Activated T-cell treated with anti-CD3 and anti-CD28 coated beads, Interleukin-2, amount 50 U/mL, for 1 hour (primary cell): ENCODE data around the gene ABHD17A.

Source experiments
- DNase-seq: peaks from one replicate; pipeline ENCODE4 v3.0.0-alpha.2; 2020

Gene ABHD17A

GRCh38 chr19:1885398-1886119 is at the start of gene ABHD17A:
TSS of gene ABHD17A (minus strand) at chr19:1885496. CDS start at chr19:1881566, 3,930 bp downstream.
- peak; percentile 97 for DNase-seq

GRCh38 chr19:1933942-1934341 is 48.6 kb upstream of the ABHD17A start:
- DNase-seq, result no peak

- no peak for DNase-seq
These were observed 47.9 kb upstream of the ABHD17A start for GRCh38 chr19:1933244-1933643.

- no peak for DNase-seq
These were observed 47.1 kb upstream of the ABHD17A start for GRCh38 chr19:1932395-1932794.

GRCh38 chr19:1931445-1931844 is 46.1 kb upstream of the ABHD17A start:
- DNase-seq, result no peak

- DNase-seq, result peak; percentile 92
These were observed 43.9 kb upstream of the ABHD17A start for GRCh38 chr19:1929021-1929742.

GRCh38 chr19:1925544-1925943 is 40.2 kb upstream of the ABHD17A start:
- DNase-seq, result no peak

GRCh38 chr19:1924320-1924961 is 39.1 kb upstream of the ABHD17A start:
- DNase-seq, result no peak

- peak; percentile 52 for DNase-seq
These were observed 38.0 kb upstream of the ABHD17A start for GRCh38 chr19:1923319-1923718.

GRCh38 chr19:1922803-1923202 is 37.5 kb upstream of the ABHD17A start:
- no peak for DNase-seq

- DNase-seq, result no peak
These were observed 36.5 kb upstream of the ABHD17A start for GRCh38 chr19:1921825-1922224.

GRCh38 chr19:1921326-1921725 is 36.0 kb upstream of the ABHD17A start:
- no peak for DNase-seq

GRCh38 chr19:1920644-1921043 is 35.3 kb upstream of the ABHD17A start:
- DNase-seq, result no peak

- no peak for DNase-seq
These were observed 33.7 kb upstream of the ABHD17A start for GRCh38 chr19:1918975-1919374.

GRCh38 chr19:1917926-1918325 is 32.6 kb upstream of the ABHD17A start:
- DNase-seq, result no peak

GRCh38 chr19:1917146-1917545 is 31.9 kb upstream of the ABHD17A start:
- DNase-seq, result no peak

GRCh38 chr19:1914826-1915341 is 29.6 kb upstream of the ABHD17A start:
- DNase-seq, result no peak

- no peak for DNase-seq
These were observed 28.7 kb upstream of the ABHD17A start for GRCh38 chr19:1913781-1914577.

GRCh38 chr19:1912760-1913505 is 27.6 kb upstream of the ABHD17A start:
- DNase-seq, result no peak

GRCh38 chr19:1911995-1912394 is 26.7 kb upstream of the ABHD17A start:
- DNase-seq, result no peak

GRCh38 chr19:1911098-1911497 is 25.8 kb upstream of the ABHD17A start:
- DNase-seq, result peak; percentile 54

- DNase-seq, result no peak
These were observed 24.9 kb upstream of the ABHD17A start for GRCh38 chr19:1910177-1910576.
